ENCODE data around the gene GLDN. TPM values are rescaled to one million over a fixed set of nuclear protein-coding genes. Genes with fewer than 3 reads are reported as not detected.

The GLDN gene
- total and polyA plus RNA-seq, 10 of the 15 experiments (the other 5 are each of a cell fraction or from before 2014, with no cell fraction given) = 0.13 TPM; not detected in 9

- FAIRE-seq (no peak), DNase-seq (ENCODE audit: low read depth, low spot score) (no peak), ATAC-seq (no peak)
- H3K4me1 ChIP-seq (ENCODE audit: control insufficient read depth, insufficient read depth, low read length) = peaks cover 4% of the 10 kb centered on the region
- H3K79me2 ChIP-seq (ENCODE audit: control insufficient read depth, insufficient read depth, low read length) = no peaks in the 10 kb centered on the region
- peaks cover 2 to 7% of the 10 kb centered on the region in 2 experiments for H3K27me3 ChIP-seq (replicated peaks in 1 of 2; ENCODE audit: control insufficient read depth in 2 of 2, insufficient read depth in 2 of 2, low read length in 1 of 2)
- in situ Hi-C loops (cut with MboI) = no loop called here
- H2AFZ ChIP-seq (ENCODE audit: control insufficient read depth, low read depth, low read length) = no peak overlapping the region
- H3K4me2 ChIP-seq (ENCODE audit: control insufficient read depth, insufficient read depth) = no peak overlapping the region
- ChIA-PET CTCF (no interaction called here), SMC1A (ENCODE audit: uncharacterized antibody, unreplicated experiment) (no interaction called here), RAD21 (ENCODE audit: unreplicated experiment) (no interaction called here), POLR2A (no interaction called here)
- H3K9me3 ChIP-seq (replicated peaks; ENCODE audit: control insufficient read depth, insufficient read depth, low read length) = no peaks in the 10 kb centered on the region; the same call in 2 of the 3 replicates
- H3K27ac ChIP-seq (ENCODE audit: control insufficient read depth, insufficient read depth) = no peak overlapping the region
- H3K4me3 ChIP-seq = no peak overlapping the region
- no peaks in the 10 kb centered on the region for H3K36me3 ChIP-seq (ENCODE audit: control insufficient read depth in 2 of 2, insufficient read depth in 2 of 2, low read length in 1 of 2)
- no TSS peak for BruUV-seq (replicated peaks)
- intact Hi-C loops (cut with micrococcal nuclease; ENCODE audit: unreplicated experiment) = no loop called here
- no peaks in the 10 kb centered on the region for H4K20me1 ChIP-seq (ENCODE audit: control insufficient read depth, insufficient read depth)
- H3K9ac ChIP-seq (ENCODE audit: control insufficient read depth, insufficient read depth, low read length) = no peak overlapping the region
- 0% methylated on average over 1 of the region's 1 CpG for WGBS (ENCODE audit: insufficient coverage, insufficient replicate concordance, low lambda C conversion rate, missing lambda C conversion rate)
- TF ChIP-seq PBX3 (IDR thresholded peaks at IDR 0.05; ENCODE audit: insufficient replicate concordance, low read depth, low read length) = no peak
- TF ChIP-seq IRF3 (IDR thresholded peaks at IDR 0.05) = no peak
- TF ChIP-seq CBX3 (IDR thresholded peaks at IDR 0.05; ENCODE audit: borderline replicate concordance, low read depth) = no peak
- TF ChIP-seq USF2 (IDR thresholded peaks at IDR 0.05; ENCODE audit: borderline replicate concordance, low read depth, low read length) = no peak
- no peak for TF ChIP-seq NFYB (IDR thresholded peaks at IDR 0.05; ENCODE audit: insufficient read depth, low read depth, low read length)
- no peak for TF ChIP-seq ZBTB4 (CRISPR knock-in tag; IDR thresholded peaks at IDR 0.05)
- no peak for TF ChIP-seq HCFC1 (IDR thresholded peaks at IDR 0.05; ENCODE audit: low read length)
- TF ChIP-seq POLR2AphosphoS5 (IDR thresholded peaks at IDR 0.05; ENCODE audit: low read length) = no peak
- no peak for TF ChIP-seq CHD2 (IDR thresholded peaks at IDR 0.05; ENCODE audit: borderline replicate concordance, low read depth, low read length)
- TF ChIP-seq SRF (IDR thresholded peaks at IDR 0.05; ENCODE audit: low read depth in 2 of 2, low read length in 2 of 2) = no peak
- TF ChIP-seq IKZF1 (conservative IDR thresholded peaks at IDR 0.05) = no peak
- TF ChIP-seq PAX5 (IDR thresholded peaks at IDR 0.05; ENCODE audit: borderline replicate concordance, low read depth, low read length) = no peak
- TF ChIP-seq ZBTB33 (IDR thresholded peaks at IDR 0.05) = no peak
- TF ChIP-seq NR2C2 (IDR thresholded peaks at IDR 0.05; ENCODE audit: borderline replicate concordance, control insufficient read depth, insufficient read length, low read depth) = no peak
- no peak for TF ChIP-seq FOXM1 (IDR thresholded peaks at IDR 0.05; ENCODE audit: low read depth, low read length)
- no peak for TF ChIP-seq ZNF207 (IDR thresholded peaks at IDR 0.05; ENCODE audit: borderline replicate concordance)
- no peak for TF ChIP-seq SMAD1 (IDR thresholded peaks at IDR 0.05; ENCODE audit: low read depth, partially characterized antibody)
Measured at GRCh38 chr15:51355096-51355495, 13.6 kb downstream of the GLDN start.
